Panc1 (cell line): ENCODE results near the gene EPN2. TPM values are rescaled to one million over a fixed set of nuclear protein-coding genes. Genes with fewer than 3 reads are reported as not detected.

Experiments
- ATAC-seq: fragments of 200-7000 bp; cut with Tn5 transposase; 2 replicates; pipeline ENCODE4 v1.9.1; 2020; ENCODE audit warnings: mild to moderate bottlenecking, moderate library complexity
- BruUV-seq: library from RNA; stranded (reverse); fragments of 400-500 nt; replicated peaks from 2 replicates; lab custom pipeline; 2021; lab: Mats Ljungman, UMichigan
- CTCF ChIA-PET: fragments of 300-600 bp; sonication (Branson Sonifier 250); formaldehyde crosslinking; loops from one replicate; lab custom pipeline; 2022; ENCODE audit warnings: antibody characterized with exemption; lab: Charles Lee
- POLR2A ChIA-PET: fragments of 300-600 bp; sonication (Branson Sonifier 250); formaldehyde crosslinking; loops from one replicate; lab custom pipeline; 2022; ENCODE audit warnings: antibody characterized with exemption; lab: Charles Lee
- DNase-seq: peaks from one replicate; pipeline ENCODE4 v3.0.0-alpha.2; 2010; ENCODE audit warnings: low read depth, low spot score
- H3K27ac ChIP-seq: 2 replicates; pipeline ENCODE4 v1.5.1; 2011; ENCODE audit warnings: mild to moderate bottlenecking, low read length, inconsistent platforms
- H3K27me3 ChIP-seq: fragments of 200-500 bp; sonication (Bioruptor generic); 2 replicates; pipeline ENCODE4 v1.6.0; 2014; ENCODE audit warnings: low read length, inconsistent platforms; ENCODE audit not compliant: control insufficient read depth, insufficient read depth
- H3K36me3 ChIP-seq: fragments of 200-500 bp; sonication (Bioruptor generic); 2 replicates; pipeline ENCODE4 v1.5.1; 2014; ENCODE audit warnings: inconsistent platforms, mild to moderate bottlenecking, low read length, moderate library complexity; ENCODE audit not compliant: control insufficient read depth, insufficient read depth
- H3K4me1 ChIP-seq: 2 replicates; pipeline ENCODE4 v1.5.1; 2011; ENCODE audit warnings: inconsistent platforms, mild to moderate bottlenecking, low read length, moderate library complexity; ENCODE audit not compliant: control insufficient read depth, insufficient read depth
- H3K4me3 ChIP-seq, 2 experiments: 2 replicates each; pipeline ENCODE4 v1.5.1; 2011 to 2012; ENCODE audit warnings: low read depth in 2 of 2, low read length in 2 of 2, mild to moderate bottlenecking in 2 of 2, inconsistent platforms in 1 of 2, moderate library complexity in 1 of 2
- H3K9me3 ChIP-seq: fragments of 200-500 bp; sonication (Bioruptor generic); 2 replicates; pipeline ENCODE4 v1.5.1; 2014; ENCODE audit warnings: low read depth, mild to moderate bottlenecking, inconsistent platforms, low read length, moderate library complexity; ENCODE audit not compliant: control insufficient read depth, insufficient read depth
- POLR2AphosphoS5 ChIP-seq: IDR thresholded peaks from 2 replicates; pipeline ENCODE4 v1.6.1; 2012; ENCODE audit warnings: mild to moderate bottlenecking, low read depth, low read length, moderate library complexity
- SIN3A ChIP-seq: IDR thresholded peaks from 2 replicates; pipeline ENCODE4 v1.6.1; 2012; ENCODE audit warnings: low read depth, mild to moderate bottlenecking, low read length, moderate library complexity, borderline replicate concordance; ENCODE audit not compliant: insufficient read depth
- TCF7L2 ChIP-seq: IDR thresholded peaks from 2 replicates; pipeline ENCODE4 v1.6.1; 2011; ENCODE audit warnings: mild to moderate bottlenecking, low read depth, low read length, inconsistent platforms
- in situ Hi-C: cut with HindIII; loops from 2 replicates; pipeline ENCODE4 v1.10.0; 2016; ENCODE audit warnings: low sequenced_read_pairs, low pct_unique_long_range_greater_than_20kb
- intact Hi-C: fragments of 100-400 bp; cut with micrococcal nuclease; formaldehyde crosslinking; loops from one replicate; pipeline ENCODE4 v1.10.0; 2022; ENCODE audit not compliant: unreplicated experiment
- total RNA-seq: library from RNA; stranded (reverse); gene quantifications from one replicate; pipeline ENCODE4 v1.2.1, GENCODE V29; 2021; ENCODE audit not compliant: unreplicated experiment
- TF ChIP-seq, protein P1 (sequence below), 2 experiments: IDR thresholded peaks; 2 replicates each; pipeline ENCODE4 v1.6.1; 2011 to 2012; ENCODE audit warnings: low read depth in 2 of 2, control low read depth in 1 of 2, low read length in 1 of 2, mild to moderate bottlenecking in 1 of 2, moderate library complexity in 1 of 2; ENCODE audit not compliant: insufficient read depth in 1 of 2
- TF ChIP-seq, protein P2 (sequence below): fragments of 450-650 bp; IDR thresholded peaks from 2 replicates; pipeline ENCODE4 v1.5.1; 2017; ENCODE audit warnings: mild to moderate bottlenecking

Gene EPN2
- total RNA-seq, 1 experiment from 2014 or later = 35.0 TPM

DNA sequence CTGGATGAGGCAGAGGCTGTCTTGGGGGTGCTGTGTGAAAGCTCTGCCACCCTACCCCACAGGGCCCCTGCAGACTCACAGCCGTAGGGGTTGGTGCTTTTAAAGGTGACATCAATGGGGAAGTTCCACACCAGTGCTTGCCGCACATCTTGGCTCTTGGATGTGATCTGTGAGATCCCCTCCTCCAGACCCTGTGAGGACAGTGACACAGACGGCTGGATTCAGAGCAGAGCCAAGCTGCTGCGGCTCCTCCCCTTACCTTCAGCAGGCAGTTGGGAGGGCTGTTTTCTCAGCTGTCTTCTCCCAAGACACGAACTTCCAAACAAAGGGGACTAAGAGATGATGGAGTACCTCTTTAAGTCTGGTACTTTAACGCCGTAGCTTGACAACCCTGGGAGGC lies 120.6 kb downstream of the EPN2 start:
- no peak overlapping the region for H3K4me3 ChIP-seq
- H3K9me3 ChIP-seq = no peaks in the 10 kb centered on the region
- no peak for DNase-seq
- intact Hi-C loops = no loop called here
- no peaks in the 10 kb centered on the region for H3K27me3 ChIP-seq
- CTCF ChIA-PET = no interaction called here
- in situ Hi-C loops = no loop called here
- peaks cover 3% of the 10 kb centered on the region; the same call in 1 of the 2 replicates for H3K4me1 ChIP-seq
- no peak overlapping the region for H3K27ac ChIP-seq
- no peak for ATAC-seq
- POLR2A ChIA-PET = no interaction called here
- TF ChIP-seq SIN3A = no peak
- TF ChIP-seq, protein P1, sequence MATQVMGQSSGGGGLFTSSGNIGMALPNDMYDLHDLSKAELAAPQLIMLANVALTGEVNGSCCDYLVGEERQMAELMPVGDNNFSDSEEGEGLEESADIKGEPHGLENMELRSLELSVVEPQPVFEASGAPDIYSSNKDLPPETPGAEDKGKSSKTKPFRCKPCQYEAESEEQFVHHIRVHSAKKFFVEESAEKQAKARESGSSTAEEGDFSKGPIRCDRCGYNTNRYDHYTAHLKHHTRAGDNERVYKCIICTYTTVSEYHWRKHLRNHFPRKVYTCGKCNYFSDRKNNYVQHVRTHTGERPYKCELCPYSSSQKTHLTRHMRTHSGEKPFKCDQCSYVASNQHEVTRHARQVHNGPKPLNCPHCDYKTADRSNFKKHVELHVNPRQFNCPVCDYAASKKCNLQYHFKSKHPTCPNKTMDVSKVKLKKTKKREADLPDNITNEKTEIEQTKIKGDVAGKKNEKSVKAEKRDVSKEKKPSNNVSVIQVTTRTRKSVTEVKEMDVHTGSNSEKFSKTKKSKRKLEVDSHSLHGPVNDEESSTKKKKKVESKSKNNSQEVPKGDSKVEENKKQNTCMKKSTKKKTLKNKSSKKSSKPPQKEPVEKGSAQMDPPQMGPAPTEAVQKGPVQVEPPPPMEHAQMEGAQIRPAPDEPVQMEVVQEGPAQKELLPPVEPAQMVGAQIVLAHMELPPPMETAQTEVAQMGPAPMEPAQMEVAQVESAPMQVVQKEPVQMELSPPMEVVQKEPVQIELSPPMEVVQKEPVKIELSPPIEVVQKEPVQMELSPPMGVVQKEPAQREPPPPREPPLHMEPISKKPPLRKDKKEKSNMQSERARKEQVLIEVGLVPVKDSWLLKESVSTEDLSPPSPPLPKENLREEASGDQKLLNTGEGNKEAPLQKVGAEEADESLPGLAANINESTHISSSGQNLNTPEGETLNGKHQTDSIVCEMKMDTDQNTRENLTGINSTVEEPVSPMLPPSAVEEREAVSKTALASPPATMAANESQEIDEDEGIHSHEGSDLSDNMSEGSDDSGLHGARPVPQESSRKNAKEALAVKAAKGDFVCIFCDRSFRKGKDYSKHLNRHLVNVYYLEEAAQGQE (IDR thresholded peaks at IDR 0.05; ENCODE audit: insufficient read depth in 1 of 2, low read depth in 2 of 2, low read length in 1 of 2) = no peak
- TF ChIP-seq, protein P2, sequence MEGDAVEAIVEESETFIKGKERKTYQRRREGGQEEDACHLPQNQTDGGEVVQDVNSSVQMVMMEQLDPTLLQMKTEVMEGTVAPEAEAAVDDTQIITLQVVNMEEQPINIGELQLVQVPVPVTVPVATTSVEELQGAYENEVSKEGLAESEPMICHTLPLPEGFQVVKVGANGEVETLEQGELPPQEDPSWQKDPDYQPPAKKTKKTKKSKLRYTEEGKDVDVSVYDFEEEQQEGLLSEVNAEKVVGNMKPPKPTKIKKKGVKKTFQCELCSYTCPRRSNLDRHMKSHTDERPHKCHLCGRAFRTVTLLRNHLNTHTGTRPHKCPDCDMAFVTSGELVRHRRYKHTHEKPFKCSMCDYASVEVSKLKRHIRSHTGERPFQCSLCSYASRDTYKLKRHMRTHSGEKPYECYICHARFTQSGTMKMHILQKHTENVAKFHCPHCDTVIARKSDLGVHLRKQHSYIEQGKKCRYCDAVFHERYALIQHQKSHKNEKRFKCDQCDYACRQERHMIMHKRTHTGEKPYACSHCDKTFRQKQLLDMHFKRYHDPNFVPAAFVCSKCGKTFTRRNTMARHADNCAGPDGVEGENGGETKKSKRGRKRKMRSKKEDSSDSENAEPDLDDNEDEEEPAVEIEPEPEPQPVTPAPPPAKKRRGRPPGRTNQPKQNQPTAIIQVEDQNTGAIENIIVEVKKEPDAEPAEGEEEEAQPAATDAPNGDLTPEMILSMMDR = no peak
- TF ChIP-seq POLR2AphosphoS5 = no peak
- BruUV-seq = no TSS peak
- no peaks in the 10 kb centered on the region; the same call in 1 of the 2 replicates for H3K36me3 ChIP-seq

DNA sequence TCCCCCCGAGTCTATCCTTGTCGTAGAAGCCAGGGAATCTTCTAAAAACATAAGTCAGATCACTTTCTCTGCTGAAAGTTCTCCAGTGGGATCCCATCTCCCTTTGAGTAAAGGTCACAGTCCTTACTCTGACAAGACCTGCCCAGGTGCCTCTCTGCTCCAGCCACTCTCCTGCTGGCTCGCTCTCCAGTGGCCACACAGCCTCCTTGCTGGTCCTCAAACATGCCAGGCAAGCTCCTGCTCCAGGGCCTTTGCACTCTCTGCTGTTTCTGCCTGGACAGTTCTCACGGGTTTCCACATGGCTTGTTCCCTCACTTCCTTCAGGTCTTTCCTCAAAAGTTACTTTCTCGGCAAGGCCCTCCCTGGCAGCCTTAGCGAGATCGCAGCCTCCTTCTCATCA lies 122.0 kb downstream of the EPN2 start:
- POLR2A ChIA-PET = no interaction called here
- DNase-seq = no peak
- no peak overlapping the region for H3K27ac ChIP-seq
- intact Hi-C loops (no loop called here), in situ Hi-C loops (no loop called here)
- TF ChIP-seq, protein P1 (IDR thresholded peaks at IDR 0.05; ENCODE audit: insufficient read depth in 1 of 2, low read depth in 2 of 2, low read length in 1 of 2) = no peak
- TF ChIP-seq SIN3A = no peak
- TF ChIP-seq POLR2AphosphoS5 = no peak
- TF ChIP-seq, protein P2 = no peak
- TF ChIP-seq TCF7L2 = no peak
- no peaks in the 10 kb centered on the region; the same call in 1 of the 2 replicates for H3K36me3 ChIP-seq
- H3K4me1 ChIP-seq = peaks cover 5% of the 10 kb centered on the region
- no peak for ATAC-seq
- no peak overlapping the region for H3K4me3 ChIP-seq
- H3K27me3 ChIP-seq = no peaks in the 10 kb centered on the region
- CTCF ChIA-PET = no interaction called here
- no TSS peak for BruUV-seq
- no peaks in the 10 kb centered on the region for H3K9me3 ChIP-seq
